GM23338 (cell line): Measurements from ENCODE around the gene CNOT6L. TPM values are rescaled to one million over a fixed set of nuclear protein-coding genes. Genes with fewer than 3 reads are reported as not detected.
A peak's percentile ranks its signal among the peaks of the same experiment; 100 is the strongest.

Experiments used
- ATAC-seq: fragments of 200-7000 bp; cut with Tn5 transposase; 3 replicates; pipeline ENCODE4 v1.9.1; 2020
- DNase-seq: peaks from one replicate; pipeline ENCODE4 v3.0.0-alpha.2; 2015; ENCODE audit warnings: low spot score
- H2AFZ ChIP-seq: fragments of 200-600 bp; sonication (generic); 2 replicates; pipeline ENCODE4 v1.8.0; 2016; ENCODE audit warnings: antibody characterized with exemption, mild to moderate bottlenecking, moderate library complexity
- H3F3A ChIP-seq: fragments of 200-600 bp; sonication (generic); replicated peaks from 2 replicates; pipeline ENCODE4 v1.8.0; 2017; ENCODE audit warnings: antibody characterized with exemption, mixed run types, low read depth
- H3K27ac ChIP-seq: fragments of 200-600 bp; sonication (generic); 2 replicates; pipeline ENCODE4 v1.6.1; 2016; ENCODE audit warnings: low read depth
- H3K27me3 ChIP-seq: fragments of 200-600 bp; sonication (generic); 2 replicates; pipeline ENCODE4 v1.8.0; 2016; ENCODE audit warnings: mild to moderate bottlenecking, mixed run types, moderate library complexity; ENCODE audit not compliant: insufficient read depth
- H3K36me3 ChIP-seq: fragments of 200-600 bp; sonication (generic); 2 replicates; pipeline ENCODE4 v1.8.0; 2016; ENCODE audit warnings: mild to moderate bottlenecking; ENCODE audit not compliant: insufficient read depth
- H3K4me1 ChIP-seq: fragments of 200-600 bp; sonication (generic); 2 replicates; pipeline ENCODE4 v1.8.0; 2016; ENCODE audit warnings: mild to moderate bottlenecking, moderate library complexity; ENCODE audit not compliant: insufficient read depth
- H3K4me2 ChIP-seq: fragments of 200-600 bp; sonication (generic); 2 replicates; pipeline ENCODE4 v1.7.1; 2017; ENCODE audit warnings: mixed run types
- H3K4me3 ChIP-seq: fragments of 200-600 bp; sonication (generic); 2 replicates; pipeline ENCODE4 v1.6.1; 2016; ENCODE audit warnings: mixed run types
- H3K79me2 ChIP-seq: fragments of 200-600 bp; sonication (generic); replicated peaks from 2 replicates; pipeline ENCODE4 v1.8.0; 2017; ENCODE audit warnings: mild to moderate bottlenecking; ENCODE audit not compliant: insufficient read depth
- H3K9me2 ChIP-seq: fragments of 200-600 bp; sonication (generic); 2 replicates; pipeline ENCODE4 v1.8.0; 2017; ENCODE audit not compliant: insufficient read depth
- H4K20me1 ChIP-seq: fragments of 200-600 bp; sonication (generic); replicated peaks from 2 replicates; pipeline ENCODE4 v1.8.0; 2017; ENCODE audit warnings: mild to moderate bottlenecking; ENCODE audit not compliant: insufficient read depth
- H3K27ac Mint-ChIP-seq: 2 replicates; pipeline ENCODE4 v1.8.0; 2020; ENCODE audit warnings: inconsistent platforms, mild to moderate bottlenecking, moderate library complexity, mixed read lengths
- H3K27me3 Mint-ChIP-seq: 3 replicates; pipeline ENCODE4 v1.8.0; 2022; ENCODE audit warnings: low read depth, mild to moderate bottlenecking, moderate library complexity, mixed read lengths, inconsistent platforms; ENCODE audit not compliant: insufficient read depth, poor library complexity
- H3K36me3 Mint-ChIP-seq: 3 replicates; pipeline ENCODE4 v1.8.0; 2021; ENCODE audit warnings: low read depth, mild to moderate bottlenecking, inconsistent platforms, moderate library complexity, mixed read lengths
- H3K4me1 Mint-ChIP-seq: 3 replicates; pipeline ENCODE4 v1.8.0; 2020; ENCODE audit warnings: mild to moderate bottlenecking, inconsistent platforms, mixed read lengths
- H3K4me3 Mint-ChIP-seq: 3 replicates; pipeline ENCODE4 v1.8.0; 2021; ENCODE audit warnings: moderate library complexity, mild to moderate bottlenecking, inconsistent platforms, mixed read lengths
- H3K9me3 Mint-ChIP-seq: 3 replicates; pipeline ENCODE4 v1.8.0; 2020; ENCODE audit warnings: moderate library complexity, mild to moderate bottlenecking, inconsistent platforms, mixed read lengths
- EZH2 ChIP-seq: fragments of 200-600 bp; sonication (generic); IDR thresholded peaks from one replicate; pipeline ENCODE4 v1.8.0; 2017; ENCODE audit warnings: antibody characterized with exemption, mild to moderate bottlenecking, low read depth; ENCODE audit not compliant: unreplicated experiment
- EZH2phosphoT487 ChIP-seq: fragments of 200-600 bp; sonication (generic); IDR thresholded peaks from one replicate; pipeline ENCODE4 v1.8.1; 2018; ENCODE audit warnings: antibody characterized with exemption; ENCODE audit not compliant: unreplicated experiment
- JUNB ChIP-seq: IDR thresholded peaks from one replicate; pipeline ENCODE4 v1.6.1; 2016; ENCODE audit warnings: antibody characterized with exemption; ENCODE audit not compliant: unreplicated experiment
- NANOG ChIP-seq: IDR thresholded peaks from 2 replicates; pipeline ENCODE4 v1.6.1; 2016; ENCODE audit warnings: antibody characterized with exemption, borderline replicate concordance
- REST ChIP-seq: IDR thresholded peaks from one replicate; pipeline ENCODE4 v1.6.1; 2018; ENCODE audit warnings: antibody characterized with exemption; ENCODE audit not compliant: unreplicated experiment
- ZNF114 ChIP-seq: fragments of 250-450 bp; sonication (Bioruptor Pico); IDR thresholded peaks from 2 replicates; pipeline ENCODE4 v1.5.0; 2020; ENCODE audit warnings: mild to moderate bottlenecking, moderate library complexity
- polyA plus RNA-seq: library from polyadenylated mRNA; unstranded; fragments of >200 nt; fragmentation: Nextera tagmentation; extraction: Ambion mirVana; gene quantifications from 2 replicates; pipeline ENCODE4 v1.2.1, GENCODE V29; 2016
- total RNA-seq: library from RNA; depleted of rRNA; stranded (reverse); fragments of >200 nt; shearing (Covaris generic); gene quantifications from 2 replicates; pipeline ENCODE4 v1.2.3, GENCODE V29; 2014
- TF ChIP-seq, protein P1 (sequence below): IDR thresholded peaks from 2 replicates; pipeline ENCODE4 v1.6.1; 2016; ENCODE audit warnings: antibody characterized with exemption
- TF ChIP-seq, protein P2 (sequence below), 2 experiments: fragments of 200-600 bp in 1 of 2; sonication (generic) in 1 of 2; conservative IDR thresholded peaks; 2 replicates each; pipeline versions ENCODE4 v1.5.1 to v1.6.1; 2016 to 2017; ENCODE audit warnings: antibody characterized with exemption in 2 of 2, low read depth in 2 of 2, mild to moderate bottlenecking in 2 of 2, moderate library complexity in 1 of 2
- TF ChIP-seq, protein P3 (sequence below): fragments of 250-450 bp; sonication (Bioruptor Pico); IDR thresholded peaks from 2 replicates; pipeline ENCODE4 v1.5.0; 2020; ENCODE audit warnings: mild to moderate bottlenecking, moderate library complexity

Gene CNOT6L
- total and polyA plus RNA-seq, 2 experiments from 2014 or later, result 3.2 to 13.9 TPM

GRCh38 chr4:77859256-77859655 lies 40.1 kb upstream of the CNOT6L start:
- Mint-ChIP-seq H3K4me1 (peaks cover 15% of the 10 kb centered on the region), H3K27me3 (peaks cover 8% of the 10 kb centered on the region), H3K4me3 (no peak overlapping the region), H3K36me3 (0 out of 3 replicates have a peak, but pooled peaks cover under 1% of the 10 kb centered on the region), H3K27ac (no peak overlapping the region), H3K9me3 (no peaks in the 10 kb centered on the region; the same call in 2 of the 3 replicates)
- Histone ChIP-seq H3K4me3 (no peak overlapping the region), H3F3A (no peaks in the 10 kb centered on the region), H3K79me2 (peaks cover 13% of the 10 kb centered on the region), H3K36me3 (no peaks in the 10 kb centered on the region), H3K4me1 (0 out of 2 replicates have a peak, but pooled peaks cover 6% of the 10 kb centered on the region), H3K27me3 (no peaks in the 10 kb centered on the region), H3K4me2 (no peak overlapping the region), H4K20me1 (no peaks in the 10 kb centered on the region), H3K27ac (no peak overlapping the region), H3K9me2 (no peaks in the 10 kb centered on the region), H2AFZ (0 out of 2 replicates have a peak overlapping the region, but pooled peaks have one; percentile 11)
- DNase-seq, result no peak
- ATAC-seq, result no peak
- TF ChIP-seq REST (no peak), NANOG (no peak), EZH2 (no peak), EZH2phosphoT487 (no peak), JUNB (no peak), ZNF114 (no peak)
- TF ChIP-seq, protein P1, sequence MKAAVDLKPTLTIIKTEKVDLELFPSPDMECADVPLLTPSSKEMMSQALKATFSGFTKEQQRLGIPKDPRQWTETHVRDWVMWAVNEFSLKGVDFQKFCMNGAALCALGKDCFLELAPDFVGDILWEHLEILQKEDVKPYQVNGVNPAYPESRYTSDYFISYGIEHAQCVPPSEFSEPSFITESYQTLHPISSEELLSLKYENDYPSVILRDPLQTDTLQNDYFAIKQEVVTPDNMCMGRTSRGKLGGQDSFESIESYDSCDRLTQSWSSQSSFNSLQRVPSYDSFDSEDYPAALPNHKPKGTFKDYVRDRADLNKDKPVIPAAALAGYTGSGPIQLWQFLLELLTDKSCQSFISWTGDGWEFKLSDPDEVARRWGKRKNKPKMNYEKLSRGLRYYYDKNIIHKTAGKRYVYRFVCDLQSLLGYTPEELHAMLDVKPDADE, result no peak
- TF ChIP-seq, protein P2, sequence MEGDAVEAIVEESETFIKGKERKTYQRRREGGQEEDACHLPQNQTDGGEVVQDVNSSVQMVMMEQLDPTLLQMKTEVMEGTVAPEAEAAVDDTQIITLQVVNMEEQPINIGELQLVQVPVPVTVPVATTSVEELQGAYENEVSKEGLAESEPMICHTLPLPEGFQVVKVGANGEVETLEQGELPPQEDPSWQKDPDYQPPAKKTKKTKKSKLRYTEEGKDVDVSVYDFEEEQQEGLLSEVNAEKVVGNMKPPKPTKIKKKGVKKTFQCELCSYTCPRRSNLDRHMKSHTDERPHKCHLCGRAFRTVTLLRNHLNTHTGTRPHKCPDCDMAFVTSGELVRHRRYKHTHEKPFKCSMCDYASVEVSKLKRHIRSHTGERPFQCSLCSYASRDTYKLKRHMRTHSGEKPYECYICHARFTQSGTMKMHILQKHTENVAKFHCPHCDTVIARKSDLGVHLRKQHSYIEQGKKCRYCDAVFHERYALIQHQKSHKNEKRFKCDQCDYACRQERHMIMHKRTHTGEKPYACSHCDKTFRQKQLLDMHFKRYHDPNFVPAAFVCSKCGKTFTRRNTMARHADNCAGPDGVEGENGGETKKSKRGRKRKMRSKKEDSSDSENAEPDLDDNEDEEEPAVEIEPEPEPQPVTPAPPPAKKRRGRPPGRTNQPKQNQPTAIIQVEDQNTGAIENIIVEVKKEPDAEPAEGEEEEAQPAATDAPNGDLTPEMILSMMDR (conservative IDR thresholded peaks at IDR 0.05; ENCODE audit: low read depth in 2 of 2), result no peak

GRCh38 chr4:77856152-77856551 lies 37.0 kb upstream of the CNOT6L start:
- H3K27me3 ChIP-seq, result no peaks in the 10 kb centered on the region
- no peaks in the 10 kb centered on the region for H3K9me2 ChIP-seq
- H2AFZ ChIP-seq, result no peak overlapping the region; the same call in 1 of the 2 replicates
- Mint-ChIP-seq H3K4me3 (no peak overlapping the region), H3K9me3 (no peaks in the 10 kb centered on the region), H3K36me3 (no peaks in the 10 kb centered on the region), H3K27ac (no peak overlapping the region), H3K27me3 (peaks cover 2% of the 10 kb centered on the region), H3K4me1 (peaks cover 4% of the 10 kb centered on the region; the same call in 2 of the 3 replicates)
- H3K4me3 ChIP-seq, result no peak overlapping the region
- no peaks in the 10 kb centered on the region for H3K4me1 ChIP-seq
- no peak overlapping the region for H3K27ac ChIP-seq
- H3K79me2 ChIP-seq, result no peaks in the 10 kb centered on the region
- DNase-seq, result no peak
- H4K20me1 ChIP-seq, result no peaks in the 10 kb centered on the region
- no peaks in the 10 kb centered on the region for H3F3A ChIP-seq
- no peaks in the 10 kb centered on the region for H3K36me3 ChIP-seq
- ATAC-seq, result no peak
- H3K4me2 ChIP-seq, result no peak overlapping the region
- TF ChIP-seq, protein P3, sequence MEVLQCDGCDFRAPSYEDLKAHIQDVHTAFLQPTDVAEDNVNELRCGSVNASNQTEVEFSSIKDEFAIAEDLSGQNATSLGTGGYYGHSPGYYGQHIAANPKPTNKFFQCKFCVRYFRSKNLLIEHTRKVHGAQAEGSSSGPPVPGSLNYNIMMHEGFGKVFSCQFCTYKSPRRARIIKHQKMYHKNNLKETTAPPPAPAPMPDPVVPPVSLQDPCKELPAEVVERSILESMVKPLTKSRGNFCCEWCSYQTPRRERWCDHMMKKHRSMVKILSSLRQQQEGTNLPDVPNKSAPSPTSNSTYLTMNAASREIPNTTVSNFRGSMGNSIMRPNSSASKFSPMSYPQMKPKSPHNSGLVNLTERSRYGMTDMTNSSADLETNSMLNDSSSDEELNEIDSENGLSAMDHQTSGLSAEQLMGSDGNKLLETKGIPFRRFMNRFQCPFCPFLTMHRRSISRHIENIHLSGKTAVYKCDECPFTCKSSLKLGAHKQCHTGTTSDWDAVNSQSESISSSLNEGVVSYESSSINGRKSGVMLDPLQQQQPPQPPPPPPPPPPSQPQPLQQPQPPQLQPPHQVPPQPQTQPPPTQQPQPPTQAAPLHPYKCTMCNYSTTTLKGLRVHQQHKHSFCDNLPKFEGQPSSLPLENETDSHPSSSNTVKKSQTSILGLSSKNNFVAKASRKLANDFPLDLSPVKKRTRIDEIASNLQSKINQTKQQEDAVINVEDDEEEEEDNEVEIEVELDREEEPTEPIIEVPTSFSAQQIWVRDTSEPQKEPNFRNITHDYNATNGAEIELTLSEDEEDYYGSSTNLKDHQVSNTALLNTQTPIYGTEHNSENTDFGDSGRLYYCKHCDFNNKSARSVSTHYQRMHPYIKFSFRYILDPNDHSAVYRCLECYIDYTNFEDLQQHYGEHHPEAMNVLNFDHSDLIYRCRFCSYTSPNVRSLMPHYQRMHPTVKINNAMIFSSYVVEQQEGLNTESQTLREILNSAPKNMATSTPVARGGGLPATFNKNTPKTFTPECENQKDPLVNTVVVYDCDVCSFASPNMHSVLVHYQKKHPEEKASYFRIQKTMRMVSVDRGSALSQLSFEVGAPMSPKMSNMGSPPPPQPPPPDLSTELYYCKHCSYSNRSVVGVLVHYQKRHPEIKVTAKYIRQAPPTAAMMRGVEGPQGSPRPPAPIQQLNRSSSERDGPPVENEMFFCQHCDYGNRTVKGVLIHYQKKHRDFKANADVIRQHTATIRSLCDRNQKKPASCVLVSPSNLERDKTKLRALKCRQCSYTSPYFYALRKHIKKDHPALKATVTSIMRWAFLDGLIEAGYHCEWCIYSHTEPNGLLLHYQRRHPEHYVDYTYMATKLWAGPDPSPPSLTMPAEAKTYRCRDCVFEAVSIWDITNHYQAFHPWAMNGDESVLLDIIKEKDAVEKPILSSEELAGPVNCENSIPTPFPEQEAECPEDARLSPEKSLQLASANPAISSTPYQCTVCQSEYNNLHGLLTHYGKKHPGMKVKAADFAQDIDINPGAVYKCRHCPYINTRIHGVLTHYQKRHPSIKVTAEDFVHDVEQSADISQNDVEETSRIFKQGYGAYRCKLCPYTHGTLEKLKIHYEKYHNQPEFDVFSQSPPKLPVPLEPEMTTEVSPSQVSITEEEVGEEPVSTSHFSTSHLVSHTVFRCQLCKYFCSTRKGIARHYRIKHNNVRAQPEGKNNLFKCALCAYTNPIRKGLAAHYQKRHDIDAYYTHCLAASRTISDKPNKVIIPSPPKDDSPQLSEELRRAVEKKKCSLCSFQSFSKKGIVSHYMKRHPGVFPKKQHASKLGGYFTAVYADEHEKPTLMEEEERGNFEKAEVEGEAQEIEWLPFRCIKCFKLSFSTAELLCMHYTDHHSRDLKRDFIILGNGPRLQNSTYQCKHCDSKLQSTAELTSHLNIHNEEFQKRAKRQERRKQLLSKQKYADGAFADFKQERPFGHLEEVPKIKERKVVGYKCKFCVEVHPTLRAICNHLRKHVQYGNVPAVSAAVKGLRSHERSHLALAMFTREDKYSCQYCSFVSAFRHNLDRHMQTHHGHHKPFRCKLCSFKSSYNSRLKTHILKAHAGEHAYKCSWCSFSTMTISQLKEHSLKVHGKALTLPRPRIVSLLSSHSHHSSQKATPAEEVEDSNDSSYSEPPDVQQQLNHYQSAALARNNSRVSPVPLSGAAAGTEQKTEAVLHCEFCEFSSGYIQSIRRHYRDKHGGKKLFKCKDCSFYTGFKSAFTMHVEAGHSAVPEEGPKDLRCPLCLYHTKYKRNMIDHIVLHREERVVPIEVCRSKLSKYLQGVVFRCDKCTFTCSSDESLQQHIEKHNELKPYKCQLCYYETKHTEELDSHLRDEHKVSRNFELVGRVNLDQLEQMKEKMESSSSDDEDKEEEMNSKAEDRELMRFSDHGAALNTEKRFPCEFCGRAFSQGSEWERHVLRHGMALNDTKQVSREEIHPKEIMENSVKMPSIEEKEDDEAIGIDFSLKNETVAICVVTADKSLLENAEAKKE, result no peak
